Caco-2 (cell line): ENCODE measurements around the gene EXT2. TPM values are rescaled to one million over a fixed set of nuclear protein-coding genes. Genes with fewer than 3 reads are reported as not detected.
A peak's percentile ranks its signal among the peaks of the same experiment; 100 is the strongest.

Experiments
- BruUV-seq: library from RNA; stranded (reverse); fragments of 400-500 nt; replicated peaks from 2 replicates; lab custom pipeline; 2021; lab: Mats Ljungman, UMichigan
- CTCF ChIA-PET: fragments of 300-600 bp; sonication (Branson Sonifier 250); formaldehyde crosslinking; loops from one replicate; lab custom pipeline; 2022; ENCODE audit warnings: antibody characterized with exemption; lab: Charles Lee
- POLR2A ChIA-PET: fragments of 300-600 bp; sonication (Branson Sonifier 250); formaldehyde crosslinking; loops from one replicate; lab custom pipeline; 2022; ENCODE audit warnings: antibody characterized with exemption; lab: Charles Lee
- DNase-seq, 2 experiments: peaks; one replicate each; pipeline versions ENCODE4 v3.0.0 to v3.0.0-alpha.2; 2020 to 2022
- H3K27me3 ChIP-seq: replicated peaks from 2 replicates; pipeline ENCODE4 v1.6.0; 2011; ENCODE audit warnings: low read length; ENCODE audit not compliant: control insufficient read depth, insufficient read depth
- H3K36me3 ChIP-seq: 2 replicates; pipeline ENCODE4 v1.5.1; 2011; ENCODE audit warnings: low read length; ENCODE audit not compliant: control insufficient read depth, insufficient read depth
- H3K4me1 ChIP-seq: fragments of 250-450 bp; sonication (Bioruptor Pico); 2 replicates; pipeline ENCODE4 v1.5.1; 2020; ENCODE audit warnings: mild to moderate bottlenecking
- H3K4me3 ChIP-seq: 2 replicates; pipeline ENCODE4 v1.5.1; 2011; ENCODE audit warnings: low read depth, mild to moderate bottlenecking, control low read depth, low read length
- H3K9me3 ChIP-seq: fragments of 250-450 bp; sonication (Bioruptor Pico); 2 replicates; pipeline ENCODE4 v1.5.1; 2020; ENCODE audit warnings: mild to moderate bottlenecking, moderate library complexity
- H3K27ac Mint-ChIP-seq: one replicate; pipeline ENCODE4 v1.8.0; 2022; ENCODE audit warnings: mixed read lengths; ENCODE audit not compliant: unreplicated experiment
- H3K27me3 Mint-ChIP-seq: one replicate; pipeline ENCODE4 v1.8.0; 2022; ENCODE audit warnings: mixed read lengths; ENCODE audit not compliant: insufficient read depth, unreplicated experiment
- H3K36me3 Mint-ChIP-seq: one replicate; pipeline ENCODE4 v1.8.0; 2022; ENCODE audit warnings: mild to moderate bottlenecking, mixed read lengths; ENCODE audit not compliant: insufficient read depth, unreplicated experiment
- H3K4me1 Mint-ChIP-seq: one replicate; pipeline ENCODE4 v1.8.0; 2022; ENCODE audit warnings: low read depth, mixed read lengths; ENCODE audit not compliant: unreplicated experiment
- H3K4me3 Mint-ChIP-seq: one replicate; pipeline ENCODE4 v1.8.0; 2022; ENCODE audit warnings: mild to moderate bottlenecking, moderate library complexity, mixed read lengths; ENCODE audit not compliant: unreplicated experiment
- H3K9me3 Mint-ChIP-seq: one replicate; pipeline ENCODE4 v1.8.0; 2022; ENCODE audit warnings: mixed read lengths; ENCODE audit not compliant: unreplicated experiment
- intact Hi-C: fragments of 100-400 bp; cut with micrococcal nuclease; formaldehyde crosslinking; loops from one replicate; pipeline ENCODE4 v1.10.0; 2022; ENCODE audit not compliant: unreplicated experiment
- total RNA-seq: library from RNA; stranded (reverse); gene quantifications from 2 replicates; pipeline ENCODE4 v1.2.3, GENCODE V29; 2022
- TF ChIP-seq, protein P1 (sequence below), 2 experiments: fragments of 200-600 bp in 1 of 2; IDR thresholded peaks; 1 replicate in 1 of 2; 2 replicates in 1 of 2; pipeline versions ENCODE4 v1.5.1 to v1.8.0; 2011 to 2022; ENCODE audit warnings: antibody characterized with exemption in 1 of 2, control low read depth in 1 of 2, inconsistent platforms in 1 of 2, low read depth in 1 of 2, low read length in 1 of 2, mild to moderate bottlenecking in 1 of 2, moderate library complexity in 1 of 2; ENCODE audit not compliant: insufficient read depth in 1 of 2, severe bottlenecking in 1 of 2, unreplicated experiment in 1 of 2

Gene EXT2
- total RNA-seq, 1 experiment from 2014 or later, result 83.3 TPM

DNA sequence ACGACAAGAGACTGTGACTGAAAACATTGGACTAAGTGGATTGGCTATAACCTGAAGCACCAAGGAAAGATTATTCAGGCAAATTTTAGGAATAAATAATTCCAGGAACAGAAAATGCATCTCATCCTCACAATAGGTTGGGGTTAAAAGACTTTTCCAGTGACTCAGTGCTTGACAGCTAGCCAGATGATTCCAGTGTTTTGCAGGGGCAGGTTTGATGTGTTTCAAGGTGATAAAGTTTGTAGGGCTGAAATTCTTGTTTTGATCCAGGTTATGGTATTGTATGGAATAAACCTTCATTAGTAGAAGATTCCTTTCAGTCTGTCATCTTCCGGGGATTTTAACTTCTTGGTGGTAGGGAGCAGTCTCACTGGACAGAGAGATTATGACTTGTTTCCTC is 2.3 kb downstream of the EXT2 start:
- H3K4me1 ChIP-seq, result peaks cover 6% of the 10 kb centered on the region; the same call in 1 of the 2 replicates
- Mint-ChIP-seq H3K27ac (no peak overlapping the region), H3K4me3 (no peak overlapping the region), H3K9me3 (no peaks in the 10 kb centered on the region), H3K4me1 (peaks cover 18% of the 10 kb centered on the region), H3K36me3 (no peaks in the 10 kb centered on the region), H3K27me3 (peaks cover 3% of the 10 kb centered on the region)
- H3K27me3 ChIP-seq, result no peaks in the 10 kb centered on the region
- ChIA-PET POLR2A (no interaction called here), CTCF (no interaction called here)
- peaks cover 1% of the 10 kb centered on the region; the same call in 1 of the 2 replicates for H3K36me3 ChIP-seq
- DNase-seq, result no peak
- no peak overlapping the region for H3K4me3 ChIP-seq
- intact Hi-C loops, result no loop called here
- H3K9me3 ChIP-seq, result no peaks in the 10 kb centered on the region; the same call in 1 of the 2 replicates
- BruUV-seq, result no TSS peak
- TF ChIP-seq, protein P1, sequence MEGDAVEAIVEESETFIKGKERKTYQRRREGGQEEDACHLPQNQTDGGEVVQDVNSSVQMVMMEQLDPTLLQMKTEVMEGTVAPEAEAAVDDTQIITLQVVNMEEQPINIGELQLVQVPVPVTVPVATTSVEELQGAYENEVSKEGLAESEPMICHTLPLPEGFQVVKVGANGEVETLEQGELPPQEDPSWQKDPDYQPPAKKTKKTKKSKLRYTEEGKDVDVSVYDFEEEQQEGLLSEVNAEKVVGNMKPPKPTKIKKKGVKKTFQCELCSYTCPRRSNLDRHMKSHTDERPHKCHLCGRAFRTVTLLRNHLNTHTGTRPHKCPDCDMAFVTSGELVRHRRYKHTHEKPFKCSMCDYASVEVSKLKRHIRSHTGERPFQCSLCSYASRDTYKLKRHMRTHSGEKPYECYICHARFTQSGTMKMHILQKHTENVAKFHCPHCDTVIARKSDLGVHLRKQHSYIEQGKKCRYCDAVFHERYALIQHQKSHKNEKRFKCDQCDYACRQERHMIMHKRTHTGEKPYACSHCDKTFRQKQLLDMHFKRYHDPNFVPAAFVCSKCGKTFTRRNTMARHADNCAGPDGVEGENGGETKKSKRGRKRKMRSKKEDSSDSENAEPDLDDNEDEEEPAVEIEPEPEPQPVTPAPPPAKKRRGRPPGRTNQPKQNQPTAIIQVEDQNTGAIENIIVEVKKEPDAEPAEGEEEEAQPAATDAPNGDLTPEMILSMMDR (IDR thresholded peaks at IDR 0.05; ENCODE audit: insufficient read depth in 1 of 2, low read depth in 1 of 2, low read length in 1 of 2, severe bottlenecking in 1 of 2, unreplicated experiment in 1 of 2), result no peak

DNA sequence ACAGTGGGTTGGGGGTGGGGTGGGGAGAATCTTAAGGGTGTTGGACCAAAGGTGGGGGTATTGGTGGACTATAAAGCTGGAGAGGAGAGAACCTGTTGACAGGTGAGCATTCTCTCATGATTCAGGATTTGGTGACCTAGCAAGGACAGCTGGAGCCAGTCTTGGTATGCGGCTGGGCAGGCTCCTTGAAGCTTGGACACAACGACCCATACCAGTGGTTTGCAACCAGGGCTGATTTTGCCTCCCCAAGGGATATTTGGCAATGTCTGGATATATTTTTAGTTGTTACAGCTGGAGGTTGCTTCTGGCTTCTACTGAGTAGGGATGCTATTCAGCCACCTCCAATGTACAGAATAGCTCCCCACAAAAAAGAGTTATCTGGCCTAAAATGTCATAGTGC is 5.6 kb downstream of the EXT2 start:
- no peak overlapping the region for H3K27ac Mint-ChIP-seq
- Histone ChIP-seq H3K27me3 (no peaks in the 10 kb centered on the region), H3K4me1 (peaks cover 6% of the 10 kb centered on the region; the same call in 1 of the 2 replicates), H3K36me3 (peaks cover 1% of the 10 kb centered on the region; the same call in 1 of the 2 replicates), H3K4me3 (no peak overlapping the region), H3K9me3 (peaks cover 3% of the 10 kb centered on the region; the same call in 1 of the 2 replicates)
- POLR2A ChIA-PET, result no interaction called here
- BruUV-seq, result no TSS peak
- no peaks in the 10 kb centered on the region for H3K4me1 Mint-ChIP-seq
- no peak for DNase-seq
- no peaks in the 10 kb centered on the region for H3K9me3 Mint-ChIP-seq
- CTCF ChIA-PET, result interaction anchor here (1.6 kb wide), 1 partner anchor 9 kb away, joined by 5 read pairs; no protein-coding TSS in a partner anchor
- H3K4me3 Mint-ChIP-seq, result no peak overlapping the region
- TF ChIP-seq, protein P1 (IDR thresholded peaks at IDR 0.05; ENCODE audit: insufficient read depth in 1 of 2, low read depth in 1 of 2, low read length in 1 of 2, severe bottlenecking in 1 of 2, unreplicated experiment in 1 of 2), result no peak
- H3K36me3 Mint-ChIP-seq, result no peaks in the 10 kb centered on the region
- intact Hi-C loops, result no loop called here
- H3K27me3 Mint-ChIP-seq, result no peaks in the 10 kb centered on the region

DNA sequence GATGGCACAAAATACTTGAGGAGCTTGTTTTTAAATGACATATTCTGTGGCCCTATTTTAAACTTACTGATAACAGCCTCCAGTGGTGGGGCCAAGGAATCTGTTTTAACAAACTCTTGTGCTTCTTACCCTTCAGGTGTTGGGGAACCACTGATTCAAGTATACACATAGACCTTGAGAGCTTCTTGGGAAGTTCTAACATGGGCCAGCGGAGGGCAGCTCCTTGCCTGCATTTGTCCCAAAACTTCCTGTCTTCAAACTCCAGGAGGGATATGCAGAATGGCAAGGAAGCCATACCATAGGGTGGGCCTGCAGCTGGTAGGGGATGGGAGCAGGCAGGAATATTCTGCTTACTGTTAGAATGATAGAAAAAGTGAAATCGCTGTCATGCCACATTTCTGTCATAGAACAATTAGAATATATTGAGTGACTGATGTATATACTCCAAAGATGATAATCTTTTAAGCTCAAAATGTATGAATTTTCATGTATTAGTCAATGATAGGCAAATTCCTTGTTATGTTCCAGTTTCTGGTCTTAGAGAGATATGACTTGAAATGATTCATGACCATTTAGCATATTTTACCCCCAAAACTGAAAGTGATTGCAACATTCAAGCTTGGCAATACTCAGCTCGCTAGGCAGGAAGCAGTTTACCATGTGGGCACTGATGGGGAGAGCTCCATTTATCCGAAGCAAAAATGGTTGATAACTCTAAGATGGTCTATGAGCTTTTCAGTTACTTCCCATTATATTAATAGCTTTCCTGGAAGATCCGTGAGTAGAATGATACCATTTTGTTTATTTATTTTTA is 9.2 kb downstream of the EXT2 start:
- CTCF ChIA-PET, result interaction anchor here (0.7 to 3.8 kb wide), 3 partner anchors 10 to 73 kb away, joined by 4 to 34 read pairs (median 5); partner anchors contain the start of gene EXT2
- H3K4me3 Mint-ChIP-seq, result no peak overlapping the region

More for the DNA sequence above, 9.2 kb downstream of the EXT2 start:
- no peak overlapping the region for H3K27ac Mint-ChIP-seq
- TF ChIP-seq, protein P1 (IDR thresholded peaks at IDR 0.05; ENCODE audit: insufficient read depth in 1 of 2, low read depth in 1 of 2, low read length in 1 of 2, severe bottlenecking in 1 of 2, unreplicated experiment in 1 of 2), result no peak
- no peaks in the 10 kb centered on the region for H3K9me3 Mint-ChIP-seq
- H3K4me1 Mint-ChIP-seq, result no peaks in the 10 kb centered on the region
- intact Hi-C loops, result no loop called here
- POLR2A ChIA-PET, result no interaction called here
- no TSS peak for BruUV-seq
- H3K27me3 ChIP-seq, result no peaks in the 10 kb centered on the region
- no peak overlapping the region for H3K4me3 ChIP-seq
- no peaks in the 10 kb centered on the region for H3K27me3 Mint-ChIP-seq
- peaks cover 10% of the 10 kb centered on the region for H3K36me3 Mint-ChIP-seq
- H3K36me3 ChIP-seq, result peaks cover 1% of the 10 kb centered on the region; the same call in 1 of the 2 replicates
- no peaks in the 10 kb centered on the region for H3K4me1 ChIP-seq
- H3K9me3 ChIP-seq, result peaks cover 3% of the 10 kb centered on the region; the same call in 1 of the 2 replicates
- peak in 1 of 2 experiments; percentile 32 for DNase-seq
